Liver (tissue), 9 donors: Measurements from ENCODE around the gene ARPP21. TPM values are rescaled to one million over a fixed set of nuclear protein-coding genes. Genes with fewer than 3 reads are reported as not detected.

Experiments
- DNase-seq: peaks from one replicate; pipeline ENCODE4 v3.0.0-alpha.2; 2017; ENCODE audit warnings: low spot score
- H3K27ac ChIP-seq, 2 donors: one replicate each; pipeline ENCODE4 v1.7.0; 2013; ENCODE audit warnings: inconsistent platforms in 2 of 2, low read length in 2 of 2, control low read depth in 1 of 2, low read depth in 1 of 2, mild to moderate bottlenecking in 1 of 2
- H3K27me3 ChIP-seq, 4 donors: one replicate each; pipeline versions ENCODE4 v1.6.1 to v1.7.0; 2013; ENCODE audit warnings: low read length in 3 of 4, inconsistent platforms in 1 of 4, mild to moderate bottlenecking in 1 of 4, moderate library complexity in 1 of 4; ENCODE audit not compliant: control insufficient read depth in 4 of 4, insufficient read depth in 4 of 4
- H3K36me3 ChIP-seq, 4 donors: one replicate each; pipeline versions ENCODE4 v1.6.1 to v1.7.0; 2013; ENCODE audit warnings: low read length in 3 of 4, mild to moderate bottlenecking in 3 of 4, low read depth in 1 of 4, moderate library complexity in 1 of 4; ENCODE audit not compliant: control insufficient read depth in 4 of 4, insufficient read depth in 3 of 4
- H3K4me1 ChIP-seq, 4 donors: one replicate each; pipeline versions ENCODE4 v1.6.1 to v1.7.0; 2013; ENCODE audit warnings: low read length in 3 of 4, mild to moderate bottlenecking in 3 of 4, moderate library complexity in 1 of 4; ENCODE audit not compliant: control insufficient read depth in 4 of 4, insufficient read depth in 4 of 4
- H3K4me3 ChIP-seq, 3 donors: one replicate each; pipeline versions ENCODE4 v1.6.1 to v1.7.0; 2013; ENCODE audit warnings: low read length in 3 of 3, control low read depth in 1 of 3, low read depth in 1 of 3, mild to moderate bottlenecking in 1 of 3
- H3K9ac ChIP-seq, 2 donors: one replicate each; pipeline ENCODE4 v1.7.0; 2013; ENCODE audit warnings: low read length in 2 of 2, mild to moderate bottlenecking in 2 of 2, moderate library complexity in 2 of 2, control low read depth in 1 of 2, low read depth in 1 of 2
- H3K9me3 ChIP-seq, 4 donors: one replicate each; pipeline versions ENCODE4 v1.6.1 to v1.7.0; 2013; ENCODE audit warnings: low read length in 3 of 4; ENCODE audit not compliant: control insufficient read depth in 4 of 4
- EGR1 ChIP-seq, 2 donors: IDR thresholded peaks; 2 replicates each; pipeline ENCODE4 v1.6.1; 2016 to 2018; ENCODE audit warnings: antibody characterized with exemption in 2 of 2, low read depth in 2 of 2
- FOXA1 ChIP-seq: IDR thresholded peaks from 2 replicates; pipeline ENCODE4 v1.6.1; 2016; ENCODE audit warnings: antibody characterized with exemption
- FOXA2 ChIP-seq: IDR thresholded peaks from 2 replicates; pipeline ENCODE4 v1.6.1; 2016; ENCODE audit warnings: antibody characterized with exemption
- GABPA ChIP-seq, 2 donors: IDR thresholded peaks in 1 of 2; conservative IDR thresholded peaks in 1 of 2; 2 replicates each; pipeline ENCODE4 v1.6.1; 2016; ENCODE audit warnings: antibody characterized with exemption in 2 of 2, mild to moderate bottlenecking in 1 of 2, moderate library complexity in 1 of 2
- HNF4A ChIP-seq, 2 donors: conservative IDR thresholded peaks; 2 replicates each; pipeline ENCODE4 v1.6.1; 2016; ENCODE audit warnings: antibody characterized with exemption in 2 of 2, mild to moderate bottlenecking in 2 of 2
- HNF4G ChIP-seq: IDR thresholded peaks from 2 replicates; pipeline ENCODE4 v1.6.1; 2016; ENCODE audit warnings: antibody characterized with exemption
- JUND ChIP-seq, 2 donors: IDR thresholded peaks; 2 replicates each; pipeline ENCODE4 v1.6.1; 2016; ENCODE audit warnings: antibody characterized with exemption in 2 of 2
- RAD21 ChIP-seq, 2 donors: IDR thresholded peaks; 2 replicates each; pipeline ENCODE4 v1.6.1; 2016; ENCODE audit warnings: antibody characterized with exemption in 2 of 2, mild to moderate bottlenecking in 2 of 2
- RXRA ChIP-seq, 2 donors: IDR thresholded peaks; 2 replicates each; pipeline ENCODE4 v1.6.1; 2017 to 2018; ENCODE audit warnings: antibody characterized with exemption in 2 of 2, mild to moderate bottlenecking in 1 of 2
- SP1 ChIP-seq: IDR thresholded peaks from 2 replicates; pipeline ENCODE4 v1.6.1; 2018; ENCODE audit warnings: antibody characterized with exemption, mild to moderate bottlenecking
- TAF1 ChIP-seq: conservative IDR thresholded peaks from 2 replicates; pipeline ENCODE4 v1.6.1; 2016; ENCODE audit warnings: antibody characterized with exemption, mild to moderate bottlenecking
- YY1 ChIP-seq: IDR thresholded peaks from 2 replicates; pipeline ENCODE4 v1.6.1; 2016; ENCODE audit warnings: antibody characterized with exemption, mild to moderate bottlenecking
- WGBS: extraction: QIAGEN DNeasy Blood & Tissue Kit; methylation state at CpG from one replicate; pipeline ENCODE4 v1.1.7; 2013; 5-methylcytosine and 5-hydroxymethylcytosine counted together
- polyA plus RNA-seq, 2 donors: library from polyadenylated mRNA; stranded (reverse) in 1 of 2; unstranded in 1 of 2; fragments of 200-250 nt in 1 of 2; fragments of >200 nt in 1 of 2; fragmentation: Nextera tagmentation in 1 of 2; extraction: Ambion mirVana in 1 of 2; gene quantifications; one replicate each; pipeline versions ENCODE4 v1.2.1 to v1.2.3, GENCODE V29; 2013 to 2015
- total RNA-seq, 2 donors: library from RNA; depleted of rRNA; stranded (reverse); fragments of >200 nt; gene quantifications; one replicate each; pipeline ENCODE4 v1.2.3, GENCODE V29; 2014
- TF ChIP-seq, protein P1 (sequence below): fragments of 150-350 bp; IDR thresholded peaks from 2 replicates; pipeline ENCODE4 v1.5.1; 2017; ENCODE audit warnings: improper control_type of control experiment, low read depth, low read length; ENCODE audit not compliant: missing input control
- TF ChIP-seq, protein P2 (sequence below): IDR thresholded peaks from 2 replicates; pipeline ENCODE4 v1.6.1; 2016; ENCODE audit warnings: antibody characterized with exemption
- TF ChIP-seq, protein P3 (sequence below): IDR thresholded peaks from 2 replicates; pipeline ENCODE4 v1.6.1; 2016; ENCODE audit warnings: antibody characterized with exemption, mild to moderate bottlenecking
- TF ChIP-seq, protein P4 (sequence below): IDR thresholded peaks from 2 replicates; pipeline ENCODE4 v1.6.1; 2016; ENCODE audit warnings: antibody characterized with exemption
- donor health status: healthy.
- donor health status: healthy.
- donor health status: healthy.
- donor health status: healthy.
- donor health status: healthy.

Gene ARPP21
- total and polyA plus RNA-seq, 4 donors, result 0.42 to 1.3 (median 0.66) TPM; not detected in 1

DNA sequence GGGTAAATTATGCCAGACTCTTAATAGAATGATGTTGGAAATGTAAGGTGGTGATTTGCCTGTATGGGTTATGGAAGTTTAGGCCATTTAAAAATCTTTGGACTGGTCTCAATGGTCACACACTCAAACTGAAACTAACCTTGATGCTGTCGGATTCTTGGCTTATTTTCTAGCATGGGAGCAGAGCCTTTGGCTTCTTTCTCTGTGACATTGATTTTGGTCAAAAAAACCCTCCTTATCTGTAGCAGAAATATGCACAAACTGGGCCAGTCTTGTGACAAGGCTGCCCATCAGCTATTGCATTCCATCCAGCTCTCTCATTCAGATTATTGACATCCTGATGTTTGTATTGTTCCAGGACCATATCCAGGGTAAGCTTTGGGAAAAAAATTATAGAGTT lies 35.9 kb downstream of the ARPP21 start (continued):
- TF ChIP-seq, protein P1, sequence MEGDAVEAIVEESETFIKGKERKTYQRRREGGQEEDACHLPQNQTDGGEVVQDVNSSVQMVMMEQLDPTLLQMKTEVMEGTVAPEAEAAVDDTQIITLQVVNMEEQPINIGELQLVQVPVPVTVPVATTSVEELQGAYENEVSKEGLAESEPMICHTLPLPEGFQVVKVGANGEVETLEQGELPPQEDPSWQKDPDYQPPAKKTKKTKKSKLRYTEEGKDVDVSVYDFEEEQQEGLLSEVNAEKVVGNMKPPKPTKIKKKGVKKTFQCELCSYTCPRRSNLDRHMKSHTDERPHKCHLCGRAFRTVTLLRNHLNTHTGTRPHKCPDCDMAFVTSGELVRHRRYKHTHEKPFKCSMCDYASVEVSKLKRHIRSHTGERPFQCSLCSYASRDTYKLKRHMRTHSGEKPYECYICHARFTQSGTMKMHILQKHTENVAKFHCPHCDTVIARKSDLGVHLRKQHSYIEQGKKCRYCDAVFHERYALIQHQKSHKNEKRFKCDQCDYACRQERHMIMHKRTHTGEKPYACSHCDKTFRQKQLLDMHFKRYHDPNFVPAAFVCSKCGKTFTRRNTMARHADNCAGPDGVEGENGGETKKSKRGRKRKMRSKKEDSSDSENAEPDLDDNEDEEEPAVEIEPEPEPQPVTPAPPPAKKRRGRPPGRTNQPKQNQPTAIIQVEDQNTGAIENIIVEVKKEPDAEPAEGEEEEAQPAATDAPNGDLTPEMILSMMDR, result no peak
- TF ChIP-seq RAD21 (IDR thresholded peaks at IDR 0.05), result peak; percentile 35 to 60

DNA sequence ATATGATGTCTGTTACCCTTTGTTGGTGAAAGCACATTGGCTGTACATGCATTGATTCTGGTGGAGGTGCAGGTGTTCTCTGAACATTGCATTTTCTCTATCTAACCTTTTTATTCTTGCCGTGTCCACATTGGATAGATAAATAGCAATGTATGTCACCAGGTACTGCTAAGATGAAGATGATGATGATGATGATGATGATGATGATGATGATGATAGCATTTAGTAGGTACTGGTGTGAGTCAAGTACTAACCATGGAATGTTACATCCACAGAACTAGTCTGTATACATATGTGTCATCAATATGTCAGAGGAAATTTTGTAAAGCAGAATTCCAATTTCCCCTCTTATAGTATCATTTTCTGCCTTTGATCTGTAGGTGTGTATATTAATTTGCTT lies 36.3 kb downstream of the ARPP21 start:
- Histone ChIP-seq H3K27ac (peak overlapping the region in 1 of 2 donors; percentile 10), H3K4me1 (peaks cover 5 to 19% (median 13%) of the 10 kb centered on the region in 4 donors), H3K27me3 (no peaks in the 10 kb centered on the region), H3K9me3 (no peaks in the 10 kb centered on the region), H3K36me3 (no peaks in the 10 kb centered on the region), H3K4me3 (peak overlapping the region in 1 of 3 donors; percentile 17), H3K9ac (no peak overlapping the region)
- no peak for TF ChIP-seq EGR1 (IDR thresholded peaks at IDR 0.05; ENCODE audit: low read depth in 2 of 2)
- TF ChIP-seq, protein P2, sequence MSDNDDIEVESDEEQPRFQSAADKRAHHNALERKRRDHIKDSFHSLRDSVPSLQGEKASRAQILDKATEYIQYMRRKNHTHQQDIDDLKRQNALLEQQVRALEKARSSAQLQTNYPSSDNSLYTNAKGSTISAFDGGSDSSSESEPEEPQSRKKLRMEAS, result no peak
- no peak for TF ChIP-seq FOXA2
- TF ChIP-seq SP1, result no peak
- no peak for TF ChIP-seq FOXA1
- TF ChIP-seq HNF4A (conservative IDR thresholded peaks at IDR 0.05), result no peak
- TF ChIP-seq RAD21 (IDR thresholded peaks at IDR 0.05), result no peak
- TF ChIP-seq HNF4G, result no peak
- no peak for TF ChIP-seq TAF1
- TF ChIP-seq, protein P3, sequence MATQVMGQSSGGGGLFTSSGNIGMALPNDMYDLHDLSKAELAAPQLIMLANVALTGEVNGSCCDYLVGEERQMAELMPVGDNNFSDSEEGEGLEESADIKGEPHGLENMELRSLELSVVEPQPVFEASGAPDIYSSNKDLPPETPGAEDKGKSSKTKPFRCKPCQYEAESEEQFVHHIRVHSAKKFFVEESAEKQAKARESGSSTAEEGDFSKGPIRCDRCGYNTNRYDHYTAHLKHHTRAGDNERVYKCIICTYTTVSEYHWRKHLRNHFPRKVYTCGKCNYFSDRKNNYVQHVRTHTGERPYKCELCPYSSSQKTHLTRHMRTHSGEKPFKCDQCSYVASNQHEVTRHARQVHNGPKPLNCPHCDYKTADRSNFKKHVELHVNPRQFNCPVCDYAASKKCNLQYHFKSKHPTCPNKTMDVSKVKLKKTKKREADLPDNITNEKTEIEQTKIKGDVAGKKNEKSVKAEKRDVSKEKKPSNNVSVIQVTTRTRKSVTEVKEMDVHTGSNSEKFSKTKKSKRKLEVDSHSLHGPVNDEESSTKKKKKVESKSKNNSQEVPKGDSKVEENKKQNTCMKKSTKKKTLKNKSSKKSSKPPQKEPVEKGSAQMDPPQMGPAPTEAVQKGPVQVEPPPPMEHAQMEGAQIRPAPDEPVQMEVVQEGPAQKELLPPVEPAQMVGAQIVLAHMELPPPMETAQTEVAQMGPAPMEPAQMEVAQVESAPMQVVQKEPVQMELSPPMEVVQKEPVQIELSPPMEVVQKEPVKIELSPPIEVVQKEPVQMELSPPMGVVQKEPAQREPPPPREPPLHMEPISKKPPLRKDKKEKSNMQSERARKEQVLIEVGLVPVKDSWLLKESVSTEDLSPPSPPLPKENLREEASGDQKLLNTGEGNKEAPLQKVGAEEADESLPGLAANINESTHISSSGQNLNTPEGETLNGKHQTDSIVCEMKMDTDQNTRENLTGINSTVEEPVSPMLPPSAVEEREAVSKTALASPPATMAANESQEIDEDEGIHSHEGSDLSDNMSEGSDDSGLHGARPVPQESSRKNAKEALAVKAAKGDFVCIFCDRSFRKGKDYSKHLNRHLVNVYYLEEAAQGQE, result no peak
- TF ChIP-seq RXRA (IDR thresholded peaks at IDR 0.05), result no peak
- 47% methylated on average over 1 of the region's 1 CpG for WGBS
- DNase-seq, result no peak

DNA sequence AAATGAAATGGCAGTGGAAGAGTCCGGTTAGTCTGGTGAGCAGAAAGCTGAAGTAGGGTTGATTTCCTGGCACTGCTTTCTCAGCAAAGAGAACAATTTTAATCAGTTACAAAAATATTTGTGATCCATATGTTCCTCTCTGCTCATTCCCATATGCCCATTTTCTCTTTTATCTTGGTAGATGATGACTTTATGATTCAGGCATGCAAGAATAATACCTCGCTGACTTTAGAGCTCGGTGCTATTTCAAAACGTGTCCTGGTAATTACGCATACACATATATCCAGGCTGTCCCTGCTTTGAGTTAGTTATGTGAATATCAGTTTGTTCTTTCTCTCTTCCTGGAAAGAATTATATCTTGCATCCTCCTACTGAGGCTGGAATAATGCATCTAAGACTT lies 38.5 kb downstream of the ARPP21 start:
- peaks cover 5 to 17% (median 13%) of the 10 kb centered on the region in 4 donors for H3K4me1 ChIP-seq
- 91% methylated on average over 5 of the region's 5 CpGs for WGBS
- H3K9me3 ChIP-seq, result no peaks in the 10 kb centered on the region
- DNase-seq, result no peak
- H3K27ac ChIP-seq, result no peak overlapping the region
- H3K4me3 ChIP-seq, result no peak overlapping the region
- H3K9ac ChIP-seq, result no peak overlapping the region
- peaks cover 0 to 2% (median 0%) of the 10 kb centered on the region in 4 donors for H3K27me3 ChIP-seq
- TF ChIP-seq, protein P3, result no peak
- TF ChIP-seq, protein P4, sequence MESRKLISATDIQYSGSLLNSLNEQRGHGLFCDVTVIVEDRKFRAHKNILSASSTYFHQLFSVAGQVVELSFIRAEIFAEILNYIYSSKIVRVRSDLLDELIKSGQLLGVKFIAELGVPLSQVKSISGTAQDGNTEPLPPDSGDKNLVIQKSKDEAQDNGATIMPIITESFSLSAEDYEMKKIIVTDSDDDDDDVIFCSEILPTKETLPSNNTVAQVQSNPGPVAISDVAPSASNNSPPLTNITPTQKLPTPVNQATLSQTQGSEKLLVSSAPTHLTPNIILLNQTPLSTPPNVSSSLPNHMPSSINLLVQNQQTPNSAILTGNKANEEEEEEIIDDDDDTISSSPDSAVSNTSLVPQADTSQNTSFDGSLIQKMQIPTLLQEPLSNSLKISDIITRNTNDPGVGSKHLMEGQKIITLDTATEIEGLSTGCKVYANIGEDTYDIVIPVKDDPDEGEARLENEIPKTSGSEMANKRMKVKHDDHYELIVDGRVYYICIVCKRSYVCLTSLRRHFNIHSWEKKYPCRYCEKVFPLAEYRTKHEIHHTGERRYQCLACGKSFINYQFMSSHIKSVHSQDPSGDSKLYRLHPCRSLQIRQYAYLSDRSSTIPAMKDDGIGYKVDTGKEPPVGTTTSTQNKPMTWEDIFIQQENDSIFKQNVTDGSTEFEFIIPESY, result no peak
- TF ChIP-seq TAF1 (no peak), GABPA (IDR thresholded peaks at IDR 0.05 in 1 of 2, conservative IDR thresholded peaks at IDR 0.05 in 1 of 2) (no peak), JUND (IDR thresholded peaks at IDR 0.05) (no peak), YY1 (no peak), FOXA1 (no peak)
- TF ChIP-seq, protein P2, result no peak
- H3K36me3 ChIP-seq, result no peaks in the 10 kb centered on the region
